Measurements from ENCODE around the gene FOXO4.

The FOXO4 gene

DNA sequence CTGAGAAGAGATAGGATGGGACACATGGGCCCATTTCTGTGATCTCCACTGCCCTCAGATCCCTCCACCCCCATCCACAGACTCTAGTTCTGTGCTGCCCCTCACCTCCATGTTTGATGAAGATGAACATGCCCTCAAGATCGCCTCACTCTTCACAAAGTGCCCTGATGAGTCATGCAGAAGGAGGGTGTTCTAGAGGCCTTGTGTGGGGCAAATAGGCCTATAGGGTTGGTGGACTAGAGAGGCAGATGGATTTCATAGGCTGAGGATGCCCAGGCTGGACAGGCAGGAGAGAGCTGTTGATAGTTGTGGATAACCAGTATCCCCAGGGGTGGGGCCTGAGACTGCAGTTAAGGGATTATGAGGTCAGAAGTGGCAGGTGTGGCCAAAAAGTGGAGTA, 10.8 kb downstream of the FOXO4 start, which contains the start of gene CXorf65:
Gene CXorf65, minus strand, starts transcription at position 314 of the 400 bp plus-strand sequence. Its CDS starts 184 bp downstream, at position 130.
- no peak within 1 kb of the TSS for H3K4me2 ChIP-seq (ENCODE audit: low read length)
- no peaks in the 10 kb centered on the region for H3K36me3 ChIP-seq (ENCODE audit: control insufficient read depth, insufficient read depth, low read length)
- no peaks in the 10 kb centered on the region for H3K9me3 ChIP-seq (ENCODE audit: control insufficient read depth, low read length)
- no peak within 1 kb of the TSS for H3K4me3 ChIP-seq (ENCODE audit: low read depth, low read length)
- H3K27me3 ChIP-seq (ENCODE audit: control insufficient read depth, insufficient read depth, low read length), result no peaks in the 10 kb centered on the region
- no peaks in the 10 kb centered on the region for H3K79me2 ChIP-seq
- no peak within 1 kb of the TSS for H2AFZ ChIP-seq
- TF ChIP-seq, protein P1, sequence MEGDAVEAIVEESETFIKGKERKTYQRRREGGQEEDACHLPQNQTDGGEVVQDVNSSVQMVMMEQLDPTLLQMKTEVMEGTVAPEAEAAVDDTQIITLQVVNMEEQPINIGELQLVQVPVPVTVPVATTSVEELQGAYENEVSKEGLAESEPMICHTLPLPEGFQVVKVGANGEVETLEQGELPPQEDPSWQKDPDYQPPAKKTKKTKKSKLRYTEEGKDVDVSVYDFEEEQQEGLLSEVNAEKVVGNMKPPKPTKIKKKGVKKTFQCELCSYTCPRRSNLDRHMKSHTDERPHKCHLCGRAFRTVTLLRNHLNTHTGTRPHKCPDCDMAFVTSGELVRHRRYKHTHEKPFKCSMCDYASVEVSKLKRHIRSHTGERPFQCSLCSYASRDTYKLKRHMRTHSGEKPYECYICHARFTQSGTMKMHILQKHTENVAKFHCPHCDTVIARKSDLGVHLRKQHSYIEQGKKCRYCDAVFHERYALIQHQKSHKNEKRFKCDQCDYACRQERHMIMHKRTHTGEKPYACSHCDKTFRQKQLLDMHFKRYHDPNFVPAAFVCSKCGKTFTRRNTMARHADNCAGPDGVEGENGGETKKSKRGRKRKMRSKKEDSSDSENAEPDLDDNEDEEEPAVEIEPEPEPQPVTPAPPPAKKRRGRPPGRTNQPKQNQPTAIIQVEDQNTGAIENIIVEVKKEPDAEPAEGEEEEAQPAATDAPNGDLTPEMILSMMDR (IDR thresholded peaks at IDR 0.05), result no peak
- H3K4me1 ChIP-seq, result peaks cover 3% of the 10 kb centered on the region
- no peak within 1 kb of the TSS for H3K9ac ChIP-seq
- no peak within 1 kb of the TSS for H3K27ac ChIP-seq

DNA sequence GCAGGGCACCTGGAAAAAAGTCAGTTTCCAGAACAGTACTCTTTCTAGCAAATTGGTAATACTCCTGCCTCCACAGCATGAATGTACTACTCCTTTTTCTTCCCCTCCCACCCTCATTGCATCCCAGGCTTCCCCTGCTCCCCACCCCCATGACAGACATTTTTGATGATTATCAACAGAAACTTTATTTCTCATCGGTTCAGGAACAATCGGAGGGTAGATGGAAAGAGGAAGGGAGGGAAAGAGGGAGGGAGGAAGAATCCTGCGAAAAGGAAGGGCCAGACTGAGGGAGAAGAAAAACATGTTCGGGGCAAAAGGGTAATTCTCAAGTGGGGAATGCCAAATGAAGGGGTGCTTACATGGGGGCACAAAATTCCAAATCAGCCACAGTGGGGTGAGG, 11.6 kb downstream of the FOXO4 start:
- TF ChIP-seq, protein P1 (IDR thresholded peaks at IDR 0.05), result no peak
- Histone ChIP-seq H3K36me3 (ENCODE audit: control insufficient read depth, insufficient read depth, low read length) (no peaks in the 10 kb centered on the region), H3K27ac (no peak overlapping the region), H3K4me1 (peaks cover 3% of the 10 kb centered on the region), H3K4me2 (ENCODE audit: low read length) (no peak overlapping the region), H2AFZ (no peak overlapping the region), H3K27me3 (ENCODE audit: control insufficient read depth, insufficient read depth, low read length) (no peaks in the 10 kb centered on the region), H3K9ac (no peak overlapping the region), H3K4me3 (ENCODE audit: low read depth, low read length) (no peak overlapping the region), H3K79me2 (no peaks in the 10 kb centered on the region), H3K9me3 (ENCODE audit: control insufficient read depth, low read length) (no peaks in the 10 kb centered on the region)

DNA sequence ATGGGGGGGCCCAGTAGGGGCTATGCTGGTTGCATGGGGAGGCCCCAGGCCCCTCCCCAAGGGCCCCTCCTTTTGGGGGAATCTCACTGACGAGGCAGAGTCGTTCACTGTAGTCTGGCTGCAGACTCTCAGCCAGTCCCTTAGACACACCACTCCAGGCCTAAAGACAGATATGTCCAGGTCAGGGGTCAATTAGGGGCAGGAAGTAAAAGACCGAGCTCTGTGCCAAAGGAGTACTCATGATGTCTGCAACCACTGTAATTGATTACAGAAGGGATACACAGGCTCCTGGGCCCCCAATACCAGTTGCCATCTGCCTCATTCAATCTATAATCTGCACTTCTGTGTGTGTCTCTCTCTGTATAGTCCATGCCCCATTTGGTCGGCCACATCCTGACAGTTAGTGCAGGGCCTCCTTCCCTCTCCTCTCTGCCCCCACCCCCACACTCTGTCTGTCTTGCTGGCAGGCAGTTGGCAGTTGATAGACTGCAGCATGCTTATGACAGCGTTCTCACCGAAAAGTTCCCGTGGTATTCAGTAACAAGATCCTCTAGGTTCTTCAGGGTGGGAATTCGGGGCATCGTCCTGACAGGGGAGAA, 12.2 kb downstream of the FOXO4 start:
- Histone ChIP-seq H3K9ac (no peak overlapping the region), H2AFZ (no peak overlapping the region), H3K27me3 (ENCODE audit: control insufficient read depth, insufficient read depth, low read length) (no peaks in the 10 kb centered on the region)

DNA sequence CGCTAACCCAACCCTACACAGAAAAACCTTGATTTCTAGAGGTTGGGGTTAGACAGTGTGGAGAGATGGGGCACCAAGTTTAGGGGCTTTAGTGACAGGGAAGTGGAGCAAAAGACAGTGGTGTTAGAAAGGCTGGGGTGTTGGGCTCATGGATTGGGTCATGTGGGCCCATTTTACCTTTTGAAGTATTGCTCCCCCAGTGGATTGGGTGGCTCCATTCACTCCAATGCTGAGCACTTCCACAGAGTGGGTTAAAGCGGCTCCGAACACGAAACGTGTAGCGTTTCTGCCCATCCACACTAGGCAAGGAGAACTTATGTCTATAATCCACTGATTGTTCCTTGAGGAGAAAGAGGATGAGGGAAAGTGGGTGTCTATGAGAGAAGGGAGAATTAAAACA, 13.4 kb downstream of the FOXO4 start:
- Histone ChIP-seq H3K27ac (no peak overlapping the region), H3K9me3 (ENCODE audit: control insufficient read depth, low read length) (no peaks in the 10 kb centered on the region), H3K4me2 (ENCODE audit: low read length) (no peak overlapping the region), H3K4me1 (no peaks in the 10 kb centered on the region), H3K9ac (no peak overlapping the region), H3K4me3 (ENCODE audit: low read depth, low read length) (no peak overlapping the region), H3K79me2 (no peaks in the 10 kb centered on the region), H3K27me3 (ENCODE audit: control insufficient read depth, insufficient read depth, low read length) (no peaks in the 10 kb centered on the region), H2AFZ (no peak overlapping the region), H3K36me3 (ENCODE audit: control insufficient read depth, insufficient read depth, low read length) (no peaks in the 10 kb centered on the region)
- TF ChIP-seq, protein P1 (IDR thresholded peaks at IDR 0.05), result no peak

More for the DNA sequence above, 12.2 kb downstream of the FOXO4 start:
- Histone ChIP-seq H3K4me3 (ENCODE audit: low read depth, low read length) (no peak overlapping the region), H3K27ac (no peak overlapping the region), H3K9me3 (ENCODE audit: control insufficient read depth, low read length) (no peaks in the 10 kb centered on the region), H3K4me2 (ENCODE audit: low read length) (no peak overlapping the region), H3K36me3 (ENCODE audit: control insufficient read depth, insufficient read depth, low read length) (no peaks in the 10 kb centered on the region), H3K79me2 (no peaks in the 10 kb centered on the region), H3K4me1 (peaks cover 3% of the 10 kb centered on the region)
- TF ChIP-seq, protein P1 (IDR thresholded peaks at IDR 0.05), result no peak
